Sigmoid colon (tissue), 4 donors: ENCODE results near the gene CHRNB2.

Experiments used
- CTCF ChIP-seq, 4 experiments: fragments of 450-650 bp in 3 of 4; fragments of 200-600 bp in 1 of 4; IDR thresholded peaks; one replicate each; pipeline ENCODE4 v1.5.1; 2016 to 2019; ENCODE audit warnings: antibody characterized with exemption in 4 of 4, mild to moderate bottlenecking in 3 of 4, moderate library complexity in 2 of 4
- EP300 ChIP-seq, 4 donors: sonication (generic); formaldehyde crosslinking; IDR thresholded peaks; one replicate each; pipeline ENCODE4 v1.6.1; 2017; ENCODE audit warnings: antibody characterized with exemption in 4 of 4
- POLR2A ChIP-seq, 2 donors: fragments of 450-650 bp; IDR thresholded peaks; one replicate each; pipeline ENCODE4 v1.6.1; 2016; ENCODE audit warnings: antibody characterized with exemption in 2 of 2, mild to moderate bottlenecking in 2 of 2, moderate library complexity in 2 of 2
- POLR2AphosphoS5 ChIP-seq, 4 donors: sonication (generic); formaldehyde crosslinking; IDR thresholded peaks; one replicate each; pipeline ENCODE4 v1.6.1; 2017; ENCODE audit warnings: antibody characterized with exemption in 4 of 4

GRCh38 chr1:154605534-154605933 is 38.0 kb downstream of the CHRNB2 start:
- TF ChIP-seq POLR2AphosphoS5 (IDR thresholded peaks at IDR 0.05) (no peak), CTCF (IDR thresholded peaks at IDR 0.05) (no peak), EP300 (IDR thresholded peaks at IDR 0.05) (no peak), POLR2A (IDR thresholded peaks at IDR 0.05) (no peak)
